HCEC 1CT (cell line): ENCODE data around the gene TEAD4.
"Not testable (repeated sequence)": the region's sequence is repeated elsewhere in the genome, so short reads cannot be mapped to it uniquely, and the experiment has no call there.

ENCODE experiments used
- DNase-seq: peaks from one replicate; pipeline ENCODE4 v3.0.0-alpha.2; 2017

The TEAD4 gene

GRCh38 chr12:3054374-3054773 lies 95.2 kb downstream of the TEAD4 start:
- DNase-seq: no peak

- DNase-seq: no peak
Measured at GRCh38 chr12:3055026-3055703, 96.0 kb downstream of the TEAD4 start.

- peak; percentile 3 for DNase-seq
Measured at GRCh38 chr12:3055704-3056467, 96.7 kb downstream of the TEAD4 start.

DNA sequence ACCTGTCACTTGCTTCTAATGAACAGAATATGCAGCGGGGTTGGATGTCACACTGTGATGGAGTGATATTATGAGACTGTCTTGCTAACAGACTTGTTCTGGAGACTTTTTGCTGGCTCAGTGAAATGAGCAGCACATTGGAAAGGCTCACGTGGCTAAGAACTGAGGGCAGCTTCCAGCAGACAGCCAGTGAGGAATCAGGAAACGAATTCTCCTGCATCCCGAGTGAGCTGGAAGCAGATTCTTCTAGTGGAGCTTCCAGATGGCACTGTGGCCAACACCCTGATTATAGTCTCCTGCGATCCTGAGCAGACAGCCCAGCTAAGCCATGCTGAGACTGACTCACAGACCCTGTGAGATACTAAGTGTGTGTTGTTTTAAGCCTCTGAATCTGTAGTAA lies 101.9 kb downstream of the TEAD4 start:
- peak; percentile 5 for DNase-seq

GRCh38 chr12:3061501-3062215 lies 102.5 kb downstream of the TEAD4 start:
- DNase-seq: no peak

DNA sequence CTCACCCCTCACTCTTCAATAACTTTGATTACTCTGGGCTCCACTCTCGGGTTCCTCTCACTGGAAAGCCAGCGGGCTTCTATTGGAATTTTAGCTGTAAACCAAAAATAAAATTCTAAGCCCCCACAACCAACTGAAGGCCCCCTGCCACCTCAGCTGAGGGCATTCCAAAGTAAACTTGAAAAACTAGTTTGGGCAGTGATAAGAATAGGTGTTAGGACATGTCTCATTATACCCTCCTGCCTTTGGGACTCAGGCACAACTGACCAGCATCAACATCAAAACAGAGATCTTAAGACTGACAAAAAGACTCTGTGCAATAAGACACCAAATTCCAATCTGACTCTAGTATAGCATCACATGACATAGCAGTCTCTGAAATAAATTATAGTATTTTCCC lies 106.1 kb downstream of the TEAD4 start:
- DNase-seq: no peak

GRCh38 chr12:3065846-3066245 lies 106.6 kb downstream of the TEAD4 start:
- DNase-seq: not testable (repeated sequence)

DNA sequence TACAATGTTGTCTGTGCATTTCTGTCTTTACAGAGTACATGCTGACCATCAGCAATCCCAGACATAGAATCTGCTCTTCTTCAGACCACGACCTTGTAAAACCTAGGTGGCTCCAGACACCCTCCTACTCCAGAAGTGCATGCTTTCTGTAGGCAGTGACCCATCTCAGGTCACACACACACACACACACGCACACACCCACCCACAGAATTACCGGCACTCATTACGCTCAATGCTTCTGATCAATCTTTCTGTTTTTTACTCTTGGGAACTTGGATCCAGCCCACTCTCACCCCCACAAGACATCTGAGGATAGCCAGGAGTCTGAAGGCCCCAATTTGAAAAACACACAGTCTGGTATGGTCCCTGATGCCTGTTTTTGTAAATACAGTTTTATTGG lies 110.5 kb downstream of the TEAD4 start:
- no peak for DNase-seq

DNA sequence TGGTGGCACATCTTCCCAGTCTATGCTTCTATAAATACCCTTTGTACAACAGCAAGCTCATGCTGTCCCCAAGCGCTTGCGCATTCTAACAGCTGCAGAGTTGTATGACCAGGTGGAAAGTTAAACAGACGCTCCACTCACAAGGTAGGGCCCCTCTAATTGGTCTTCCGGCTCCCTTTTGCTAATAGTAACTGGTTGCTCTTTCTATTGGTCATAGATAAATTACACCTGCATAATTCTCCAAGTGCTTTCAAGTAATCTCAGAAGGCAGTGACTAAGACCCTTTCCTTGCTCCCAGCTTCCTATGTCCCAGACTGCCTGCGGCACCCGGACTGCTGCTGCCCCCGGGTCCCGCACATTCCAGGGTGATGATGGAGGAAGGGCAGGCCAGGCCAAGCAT lies 111.9 kb downstream of the TEAD4 start:
- DNase-seq: no peak

- DNase-seq: no peak
Measured at GRCh38 chr12:3071710-3072109, 112.5 kb downstream of the TEAD4 start.

DNA sequence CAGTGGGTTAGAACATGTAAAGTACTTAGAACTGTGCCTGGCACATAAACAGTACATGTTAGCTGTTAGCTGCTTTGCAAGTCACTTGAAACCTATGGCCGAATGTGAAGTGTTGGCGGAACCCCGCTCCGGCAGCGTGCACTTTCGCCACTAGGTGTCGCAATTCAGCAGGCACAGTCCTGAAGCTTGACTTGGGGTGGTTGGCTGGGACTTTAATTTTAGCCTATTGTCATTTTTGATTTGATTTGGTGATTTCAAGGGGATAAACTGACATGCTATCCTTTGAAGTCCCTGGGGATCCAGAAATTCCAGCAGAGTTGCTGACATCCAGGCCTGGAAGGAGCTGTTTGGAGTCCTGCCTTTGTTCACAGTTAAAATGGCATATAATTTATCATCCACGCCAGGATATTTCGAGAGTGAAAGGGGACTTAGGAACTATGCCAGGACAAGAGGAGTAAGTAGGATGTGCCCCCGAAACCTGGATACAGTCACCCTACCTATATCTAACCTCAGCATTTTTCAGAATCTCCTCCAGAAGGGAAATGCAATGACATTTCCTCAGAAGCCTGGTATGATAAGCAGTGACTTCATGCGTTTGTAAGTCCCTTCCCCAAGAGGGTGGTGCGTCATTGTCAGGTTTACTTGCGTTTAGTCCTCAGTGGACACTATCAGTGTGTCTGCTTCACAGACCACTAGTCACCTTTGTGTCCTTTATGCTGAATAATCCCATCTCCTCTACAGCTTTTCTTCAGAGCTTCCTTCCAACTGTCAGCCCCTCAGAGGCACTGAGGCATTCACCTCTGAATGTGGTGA lies 114.4 kb downstream of the TEAD4 start:
- peak; percentile 60 for DNase-seq

- no peak for DNase-seq
Measured at GRCh38 chr12:3075315-3075714, 116.1 kb downstream of the TEAD4 start.

DNA sequence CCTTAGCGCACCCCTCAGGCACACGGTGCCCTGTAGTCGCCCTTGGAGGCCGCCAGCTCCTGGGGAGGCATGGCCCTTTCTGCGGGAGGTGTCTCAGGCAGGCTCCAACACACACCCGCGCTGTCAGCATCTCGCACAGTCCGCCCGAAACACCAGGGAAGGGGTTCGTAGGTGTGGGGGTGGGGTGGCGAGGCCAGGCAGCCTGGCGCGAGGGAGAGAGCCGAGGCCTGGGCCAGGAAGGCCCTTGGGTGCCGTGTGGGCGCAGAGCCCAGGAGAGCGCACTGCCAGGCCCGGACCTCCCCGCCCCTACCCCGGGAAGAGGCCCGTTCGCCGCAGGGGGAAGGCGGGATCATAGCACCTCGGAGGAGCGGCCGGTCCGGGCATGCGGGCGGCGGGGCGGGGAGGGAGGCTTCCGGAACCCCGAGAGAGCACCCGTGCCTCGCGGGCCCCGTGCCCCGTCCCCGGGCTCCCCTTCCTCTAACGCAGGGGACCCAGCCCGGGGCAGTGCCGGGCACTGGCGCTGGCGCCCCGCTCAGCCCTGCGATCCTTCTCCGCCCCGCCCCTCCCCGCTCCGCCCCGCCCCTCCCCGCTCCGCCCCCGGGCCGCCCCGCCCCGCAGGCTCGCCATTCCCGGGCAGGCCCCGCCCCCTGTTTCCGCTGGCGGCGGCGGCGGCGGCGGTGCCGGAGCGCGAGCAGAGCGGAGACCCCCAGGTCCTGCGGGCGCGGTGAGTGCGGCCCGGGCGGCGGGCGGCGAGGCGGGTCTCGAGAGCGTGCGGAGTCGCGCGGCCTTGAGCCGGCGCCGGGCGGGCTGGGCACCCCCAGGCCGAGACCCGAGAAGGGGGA lies 117.8 kb downstream of the TEAD4 start, which contains the start of gene TSPAN9:
TSPAN9 (plus strand) TSS at position 650 of the 842 bp plus-strand sequence. CDS start 123,815 bp downstream, outside the sequence.
- DNase-seq: peak; percentile 35

DNA sequence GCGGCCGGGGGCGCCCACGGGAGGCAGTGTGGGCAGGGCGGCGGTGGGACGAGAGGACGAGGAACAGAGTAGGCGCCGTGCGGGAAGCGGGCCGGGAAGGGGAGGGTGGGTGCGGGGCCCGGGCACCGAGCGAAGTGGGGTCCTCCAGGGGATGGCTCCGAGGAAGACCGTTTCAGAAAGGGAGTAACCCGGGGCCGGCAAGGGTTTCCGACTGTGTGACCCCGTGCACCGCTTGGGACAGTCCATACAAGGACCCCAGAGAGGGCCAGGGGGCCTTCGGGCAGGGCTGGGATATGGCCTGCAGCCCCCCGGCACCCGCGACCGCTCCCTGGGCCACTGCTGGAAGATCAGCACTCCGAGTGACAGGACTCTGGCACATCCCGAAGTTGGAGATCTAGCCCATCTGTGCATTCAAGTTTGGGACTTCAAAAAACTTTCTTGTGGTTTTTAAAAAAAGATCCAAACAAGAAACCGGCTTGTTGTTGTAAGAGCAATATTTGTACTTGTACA lies 118.4 kb downstream of the TEAD4 start:
- peak; percentile 43 for DNase-seq

DNA sequence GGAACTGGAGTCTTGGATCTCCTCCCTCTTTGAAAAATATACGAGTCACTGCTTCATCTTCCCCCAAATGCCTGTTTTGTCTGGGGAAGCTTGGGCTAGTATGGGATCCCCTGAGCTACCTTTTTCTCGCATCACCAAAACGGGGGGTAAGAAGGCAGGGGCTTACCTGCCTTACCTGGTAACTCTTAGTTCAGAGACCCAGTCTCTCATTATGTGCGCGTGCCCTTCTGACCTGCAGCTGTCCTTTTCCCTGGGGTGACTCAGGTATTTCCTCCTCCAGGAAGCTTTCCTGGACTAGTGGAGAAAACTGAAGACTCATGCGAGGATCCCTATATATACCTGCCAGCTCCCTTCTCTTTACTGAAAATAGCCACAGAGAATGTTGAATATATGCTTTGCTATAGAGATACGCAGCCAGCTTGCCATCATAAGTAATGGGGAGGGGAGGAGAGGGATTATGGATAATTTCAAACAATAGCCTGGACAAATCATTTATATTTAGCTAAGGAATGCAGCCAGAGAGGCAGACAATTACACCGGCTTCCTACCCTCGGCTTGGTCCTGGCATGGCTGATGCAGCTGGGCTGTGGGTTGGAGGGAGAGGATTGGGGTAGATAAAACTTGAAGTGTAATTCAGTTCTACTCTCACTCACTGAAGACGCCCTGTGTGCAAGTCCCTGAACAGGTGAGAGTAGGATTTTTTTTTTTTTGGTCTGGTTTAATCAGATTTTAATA lies 119.1 kb downstream of the TEAD4 start:
- no peak for DNase-seq

DNA sequence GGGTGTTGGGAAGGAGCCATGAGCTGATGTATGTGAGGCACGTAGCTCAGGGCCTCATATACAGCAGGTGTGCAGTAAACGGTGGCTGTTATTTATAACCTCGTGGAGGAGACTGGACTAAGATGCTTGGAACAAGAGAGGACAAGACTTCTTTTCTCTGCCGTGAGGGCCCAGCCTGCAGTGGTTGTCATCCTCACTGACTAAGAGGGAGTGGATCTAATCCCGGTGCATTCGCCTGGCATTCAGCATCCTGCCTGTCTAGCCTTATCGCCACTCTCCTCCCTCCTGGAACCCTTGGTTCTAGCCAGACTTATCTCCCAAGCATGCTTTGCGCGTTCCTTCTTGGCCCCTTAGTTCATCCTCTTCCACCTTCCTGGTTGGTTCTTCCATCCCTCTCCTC lies 121.9 kb downstream of the TEAD4 start:
- no peak for DNase-seq

DNA sequence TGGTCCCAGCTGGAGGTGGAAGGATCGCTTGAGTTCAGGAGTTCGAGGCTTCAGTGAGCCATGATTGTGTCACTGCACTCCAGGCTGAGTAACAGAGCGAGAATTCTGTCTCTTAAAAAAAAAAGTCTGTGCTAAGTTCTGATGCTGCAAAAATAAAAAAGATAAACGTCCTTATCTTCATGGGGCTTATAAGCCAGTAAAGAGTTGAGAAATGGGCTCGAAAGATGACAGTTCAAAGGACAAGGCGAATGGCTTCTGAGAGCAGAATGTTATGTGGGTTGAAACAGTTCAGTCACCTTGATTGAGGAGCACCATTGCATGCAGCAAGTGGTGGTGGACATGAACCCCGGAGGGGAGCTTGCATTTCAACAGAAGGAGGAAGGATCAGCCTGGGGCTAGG lies 122.7 kb downstream of the TEAD4 start:
- DNase-seq: no peak

DNA sequence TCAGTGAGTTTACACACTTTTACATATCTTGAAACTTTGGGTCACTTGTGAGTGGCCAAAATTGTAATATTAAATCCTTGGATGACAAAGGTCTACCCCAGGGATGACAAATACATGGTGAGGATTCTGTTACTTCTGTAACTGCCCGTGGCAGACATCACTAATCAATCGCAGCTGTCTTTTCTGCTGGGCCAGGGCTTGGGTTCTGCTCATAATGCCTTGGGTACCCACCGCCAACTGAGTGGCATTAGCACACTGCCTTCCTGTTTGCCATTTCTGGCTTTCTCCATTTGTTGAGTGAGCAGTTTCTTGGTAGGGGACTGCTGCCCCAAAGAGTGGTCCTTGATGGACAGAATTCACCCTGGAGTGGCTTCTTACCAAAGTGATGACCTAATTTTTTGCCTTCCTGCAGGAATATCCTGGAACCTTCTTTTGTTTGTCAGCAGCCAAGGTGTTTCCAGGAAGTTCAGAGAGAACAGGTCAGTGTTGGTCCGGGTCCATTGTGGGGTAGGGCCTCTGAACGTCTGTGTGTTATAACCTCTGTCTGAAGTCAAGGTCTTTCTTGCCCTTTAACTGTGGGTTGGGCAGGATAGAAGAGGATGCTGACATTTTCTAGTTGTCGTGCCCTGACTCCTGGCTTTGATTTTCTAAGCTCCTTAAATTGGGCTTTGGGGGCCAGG lies 124.2 kb downstream of the TEAD4 start:
- DNase-seq: no peak

- no peak for DNase-seq
Measured at GRCh38 chr12:3083921-3084347, 124.7 kb downstream of the TEAD4 start.

GRCh38 chr12:3084742-3085141 lies 125.5 kb downstream of the TEAD4 start:
- no peak for DNase-seq
